Right lobe of liver (tissue), 6 donors: ENCODE measurements around the gene WIPF2. TPM values are rescaled to one million over a fixed set of nuclear protein-coding genes. Genes with fewer than 3 reads are reported as not detected.
"Not testable (repeated sequence)": the region's sequence is repeated elsewhere in the genome, so short reads cannot be mapped to it uniquely, and the experiment has no call there.

Source experiments
- ATAC-seq, 4 donors: fragments of 200-7000 bp; cut with Tn5 transposase; one replicate each; pipeline ENCODE4 v1.9.1; 2020; ENCODE audit warnings: mild to moderate bottlenecking in 4 of 4, moderate library complexity in 4 of 4
- DNase-seq, 3 donors: peaks; one replicate each; pipeline ENCODE4 v3.0.0-alpha.2; 2020
- H3K27ac ChIP-seq, 3 donors: fragments of 200-600 bp; one replicate each; pipeline ENCODE4 v1.8.0; 2022
- H3K27me3 ChIP-seq, 2 donors: fragments of 200-600 bp; one replicate each; pipeline ENCODE4 v1.8.0; 2022
- H3K36me3 ChIP-seq, 4 donors: fragments of 200-600 bp; sonication (generic) in 1 of 4; one replicate each; pipeline versions ENCODE4 v1.5.1 to v1.8.0; 2017 to 2022; ENCODE audit warnings: control low read depth in 1 of 4
- H3K4me1 ChIP-seq, 4 donors: fragments of 200-600 bp; sonication (generic) in 1 of 4; one replicate each; pipeline versions ENCODE4 v1.5.1 to v1.8.0; 2017 to 2022; ENCODE audit warnings: control low read depth in 1 of 4
- H3K4me3 ChIP-seq, 3 donors: fragments of 200-600 bp; one replicate each; pipeline ENCODE4 v1.8.0; 2022
- H3K9me3 ChIP-seq, 4 donors: fragments of 200-600 bp; sonication (generic) in 1 of 4; one replicate each; pipeline versions ENCODE4 v1.5.1 to v1.8.0; 2017 to 2022; ENCODE audit warnings: control low read depth in 1 of 4
- POLR2A ChIP-seq: fragments of 450-650 bp; IDR thresholded peaks from one replicate; pipeline ENCODE4 v1.6.1; 2017; ENCODE audit warnings: antibody characterized with exemption, mild to moderate bottlenecking
- WGBS: methylation state at CpG from one replicate; pipeline ENCODE4 v1.1.6; 2018; ENCODE audit warnings: low coverage, low lambda C conversion rate; ENCODE audit not compliant: insufficient coverage; ENCODE audit errors: missing lambda C conversion rate; 5-methylcytosine and 5-hydroxymethylcytosine counted together
- intact Hi-C, 2 donors: fragments of 100-400 bp; cut with DNase I; formaldehyde crosslinking; loops; one replicate each; pipeline versions ENCODE4 v1.11.2 to v1.14.1; 2022
- total RNA-seq, 6 experiments: library from RNA; depleted of rRNA in 2 of 6; stranded (reverse); fragments of >200 nt in 2 of 6; fragmentation: NEBNext Ultra II Directional in 3 of 6; extraction: Animal tissue kit (Norgen Biotek cat#: 25700) in 3 of 6; gene quantifications; one replicate each; pipeline versions ENCODE4 v1.1.0 to v1.2.4, GENCODE V29; 2016 to 2023
- TF ChIP-seq, protein P1 (sequence below), 4 donors: fragments of 200-600 bp in 3 of 4; fragments of 450-650 bp in 1 of 4; IDR thresholded peaks; one replicate each; pipeline versions ENCODE4 v1.5.1 to v1.8.0; 2016 to 2022; ENCODE audit warnings: antibody characterized with exemption in 4 of 4, mild to moderate bottlenecking in 2 of 4
- donor health status: DM: no; HTN: yes; CAD: no.
- donor health status: DM: no; HTN: no; CAD: no.
- donor health status: DM: no; HTN: no; CAD: no.
- donor health status: DM: no; HTN: yes; CAD: no.
- donor health status: DM: no; HTN: yes; CAD: no.

The WIPF2 gene
- total RNA-seq, 6 experiments from 2014 or later, result 7.0 to 12.1 (median 9.0) TPM

DNA sequence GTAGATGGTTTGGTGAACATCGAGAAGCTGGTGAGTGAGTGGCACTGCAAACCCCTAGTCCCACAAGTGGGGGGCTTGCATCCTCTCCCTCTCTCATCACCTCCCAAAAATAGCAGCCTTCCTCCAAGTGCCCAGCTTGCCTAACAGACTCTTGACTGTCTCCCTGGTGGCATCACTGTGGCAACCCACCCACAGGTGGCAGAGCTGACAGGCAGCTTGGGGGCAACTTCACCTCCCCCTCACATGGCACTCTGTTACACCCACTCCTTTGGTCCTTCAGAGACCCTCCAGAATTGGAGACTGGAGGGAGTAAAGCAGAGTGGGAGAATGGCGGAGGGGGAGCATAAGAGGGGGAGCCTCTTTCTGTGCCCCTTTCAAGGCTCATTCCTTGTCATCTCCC is 26.1 kb upstream of the WIPF2 start:
- ATAC-seq (no peak), DNase-seq (no peak)
- intact Hi-C loops, result loop anchor here in 1 of 2 donors (10.0 kb wide), 1 partner anchor 178 kb away; the partner anchor contains the start of gene CSF3
- Histone ChIP-seq H3K9me3 (no peaks in the 10 kb centered on the region), H3K4me1 (no peaks in the 10 kb centered on the region), H3K27me3 (no peaks in the 10 kb centered on the region), H3K36me3 (no peaks in the 10 kb centered on the region), H3K4me3 (no peak overlapping the region), H3K27ac (no peak overlapping the region)
- WGBS, result 100% methylated on average over 2 of the region's 2 CpGs
- TF ChIP-seq, protein P1, sequence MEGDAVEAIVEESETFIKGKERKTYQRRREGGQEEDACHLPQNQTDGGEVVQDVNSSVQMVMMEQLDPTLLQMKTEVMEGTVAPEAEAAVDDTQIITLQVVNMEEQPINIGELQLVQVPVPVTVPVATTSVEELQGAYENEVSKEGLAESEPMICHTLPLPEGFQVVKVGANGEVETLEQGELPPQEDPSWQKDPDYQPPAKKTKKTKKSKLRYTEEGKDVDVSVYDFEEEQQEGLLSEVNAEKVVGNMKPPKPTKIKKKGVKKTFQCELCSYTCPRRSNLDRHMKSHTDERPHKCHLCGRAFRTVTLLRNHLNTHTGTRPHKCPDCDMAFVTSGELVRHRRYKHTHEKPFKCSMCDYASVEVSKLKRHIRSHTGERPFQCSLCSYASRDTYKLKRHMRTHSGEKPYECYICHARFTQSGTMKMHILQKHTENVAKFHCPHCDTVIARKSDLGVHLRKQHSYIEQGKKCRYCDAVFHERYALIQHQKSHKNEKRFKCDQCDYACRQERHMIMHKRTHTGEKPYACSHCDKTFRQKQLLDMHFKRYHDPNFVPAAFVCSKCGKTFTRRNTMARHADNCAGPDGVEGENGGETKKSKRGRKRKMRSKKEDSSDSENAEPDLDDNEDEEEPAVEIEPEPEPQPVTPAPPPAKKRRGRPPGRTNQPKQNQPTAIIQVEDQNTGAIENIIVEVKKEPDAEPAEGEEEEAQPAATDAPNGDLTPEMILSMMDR (IDR thresholded peaks at IDR 0.05), result no peak
- TF ChIP-seq POLR2A, result no peak

DNA sequence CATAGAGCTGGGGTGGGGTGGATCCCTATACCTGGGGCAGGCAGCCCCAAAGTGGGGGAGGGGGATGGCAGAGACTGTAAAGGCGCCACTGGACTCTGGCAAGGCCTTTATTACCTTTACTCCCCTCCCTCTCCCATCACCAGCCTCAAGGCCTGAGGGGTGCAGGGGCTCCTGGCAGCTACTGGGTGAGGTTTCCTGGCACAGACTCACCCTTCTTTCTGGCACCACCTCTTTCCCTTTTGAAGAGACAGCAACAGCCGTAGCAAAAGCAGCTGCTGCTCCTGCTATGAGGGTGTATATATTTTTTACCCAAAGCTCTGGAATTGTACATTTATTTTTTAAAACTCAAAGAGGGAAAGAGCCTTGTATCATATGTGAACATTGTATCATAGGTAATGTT is 24.3 kb upstream of the WIPF2 start:
- TF ChIP-seq POLR2A, result no peak
- TF ChIP-seq, protein P1 (IDR thresholded peaks at IDR 0.05), result no peak
- Histone ChIP-seq H3K4me1 (no peaks in the 10 kb centered on the region), H3K4me3 (no peak overlapping the region), H3K27ac (no peak overlapping the region), H3K36me3 (no peaks in the 10 kb centered on the region), H3K27me3 (no peaks in the 10 kb centered on the region), H3K9me3 (no peaks in the 10 kb centered on the region)
- WGBS, result 83% methylated on average over 1 of the region's 2 CpGs
- DNase-seq (no peak), ATAC-seq (no peak)
- intact Hi-C loops, result loop anchor here (5.0 to 10.0 kb wide), 2 partner anchors 97 to 180 kb away; partner anchors contain the start of gene CSF3 (in 1 of the 2)

DNA sequence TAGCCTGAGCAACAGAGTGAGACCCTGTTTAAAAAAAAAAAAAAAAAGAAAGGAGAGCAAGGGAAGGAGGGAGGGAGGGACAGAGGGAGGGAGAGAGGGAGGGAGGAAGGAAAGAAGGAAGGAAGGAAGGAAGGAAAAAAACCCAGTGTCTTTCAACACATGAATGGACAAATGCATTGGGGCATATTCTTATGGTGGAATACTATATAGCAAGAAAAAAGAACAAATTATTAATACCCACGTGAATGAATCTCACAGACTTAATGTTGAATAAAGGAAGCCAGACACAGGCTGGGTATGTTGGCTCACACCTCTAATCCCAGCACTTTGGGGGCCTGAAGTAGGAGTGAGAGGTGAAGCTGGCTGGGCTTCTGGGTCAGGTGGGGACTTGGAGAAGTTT is 21.6 kb upstream of the WIPF2 start:
- ATAC-seq (no peak), DNase-seq (no peak)
- H3K27ac ChIP-seq, result no peak overlapping the region
- WGBS, result 88% methylated on average over 1 of the region's 1 CpG
- no peaks in the 10 kb centered on the region for H3K9me3 ChIP-seq
- H3K27me3 ChIP-seq, result no peaks in the 10 kb centered on the region
- H3K4me1 ChIP-seq, result peaks cover 0 to 8% (median 2%) of the 10 kb centered on the region in 4 donors
- H3K36me3 ChIP-seq, result no peaks in the 10 kb centered on the region
- intact Hi-C loops, result loop anchor here (5.0 to 10.0 kb wide), 2 partner anchors 95 to 183 kb away; partner anchors contain the start of gene CSF3 (in 1 of the 2)
- no peak overlapping the region for H3K4me3 ChIP-seq
- TF ChIP-seq, protein P1 (IDR thresholded peaks at IDR 0.05), result no peak
- no peak for TF ChIP-seq POLR2A

DNA sequence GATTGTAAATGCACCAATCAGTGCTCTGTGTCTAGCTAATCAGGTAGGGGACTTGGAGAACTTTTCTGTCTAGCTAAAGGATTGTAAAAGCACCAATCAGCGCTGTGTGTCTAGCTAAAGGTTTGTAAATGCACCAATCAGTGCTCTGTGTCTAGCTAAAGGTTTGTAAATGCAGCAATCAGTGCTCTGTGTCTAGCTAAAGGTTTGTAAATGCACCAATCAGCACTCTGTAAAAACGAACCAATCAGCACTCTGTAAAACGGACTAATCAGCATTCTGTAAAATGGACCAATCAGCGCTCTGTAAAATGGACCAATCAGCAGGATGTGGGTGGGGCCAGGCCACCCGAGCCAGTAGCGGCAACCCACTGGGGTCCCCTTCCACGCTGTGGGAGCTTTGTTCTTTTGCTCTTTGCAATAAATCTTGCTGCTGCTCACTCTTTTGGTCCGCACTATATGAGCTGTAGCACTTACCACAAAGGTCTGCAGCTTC is 21.1 kb upstream of the WIPF2 start:
- H3K27ac ChIP-seq, DNase-seq, H3K36me3 ChIP-seq, H3K27me3 ChIP-seq, H3K4me3 ChIP-seq, ATAC-seq, H3K9me3 ChIP-seq: not testable (repeated sequence)
- intact Hi-C loops, result loop anchor here (5.0 to 10.0 kb wide), 2 partner anchors 94 to 183 kb away; partner anchors contain the start of gene CSF3 (in 1 of the 2)
- 45% methylated on average over 6 of the region's 8 CpGs for whole genome bisulfite sequencing
- peaks cover 0 to 12% (median 3%) of the 10 kb centered on the region in 4 donors for H3K4me1 ChIP-seq

DNA sequence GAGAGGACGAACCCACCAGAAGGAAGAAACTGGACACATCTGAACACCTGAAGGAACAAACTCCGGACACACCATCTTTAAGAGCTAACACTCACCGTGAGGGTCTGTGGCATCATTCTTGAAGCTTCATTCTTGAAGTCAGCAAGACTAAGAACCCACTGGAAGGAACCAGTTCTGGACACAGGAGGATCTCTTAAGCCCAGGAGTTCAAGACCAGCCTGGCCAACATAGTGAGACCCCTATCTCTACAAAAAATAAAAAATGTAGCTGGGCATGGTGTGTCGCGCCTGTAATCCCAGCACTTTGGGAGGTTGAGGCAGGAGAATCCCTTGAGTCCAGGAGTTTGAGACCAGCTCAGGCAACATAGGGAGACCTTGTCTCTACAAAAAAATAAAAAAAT is 20.5 kb upstream of the WIPF2 start:
- WGBS, result 94% methylated on average over 3 of the region's 5 CpGs
- intact Hi-C loops, result loop anchor here (5.0 to 10.0 kb wide), 2 partner anchors 94 to 184 kb away; partner anchors contain the start of gene CSF3 (in 1 of the 2)

More for the DNA sequence above, 20.5 kb upstream of the WIPF2 start:
- no peak overlapping the region for H3K27ac ChIP-seq
- H3K4me3 ChIP-seq, result no peak overlapping the region
- ATAC-seq (no peak), DNase-seq (no peak)
- peaks cover 0 to 17% (median 5%) of the 10 kb centered on the region in 4 donors for H3K4me1 ChIP-seq
- H3K36me3 ChIP-seq, result no peaks in the 10 kb centered on the region
- H3K9me3 ChIP-seq, result no peaks in the 10 kb centered on the region
- TF ChIP-seq, protein P1 (IDR thresholded peaks at IDR 0.05), result no peak
- TF ChIP-seq POLR2A, result no peak
- no peaks in the 10 kb centered on the region for H3K27me3 ChIP-seq
